ENCODE results near the gene SSH2. TPM values are rescaled to one million over a fixed set of nuclear protein-coding genes. Genes with fewer than 3 reads are reported as not detected.

The SSH2 gene
- total and polyA plus RNA-seq, 9 of the 15 experiments (the other 6 are each of a cell fraction or from before 2014, with no cell fraction given), result 3.9 to 16.1 (median 10.2) TPM

DNA sequence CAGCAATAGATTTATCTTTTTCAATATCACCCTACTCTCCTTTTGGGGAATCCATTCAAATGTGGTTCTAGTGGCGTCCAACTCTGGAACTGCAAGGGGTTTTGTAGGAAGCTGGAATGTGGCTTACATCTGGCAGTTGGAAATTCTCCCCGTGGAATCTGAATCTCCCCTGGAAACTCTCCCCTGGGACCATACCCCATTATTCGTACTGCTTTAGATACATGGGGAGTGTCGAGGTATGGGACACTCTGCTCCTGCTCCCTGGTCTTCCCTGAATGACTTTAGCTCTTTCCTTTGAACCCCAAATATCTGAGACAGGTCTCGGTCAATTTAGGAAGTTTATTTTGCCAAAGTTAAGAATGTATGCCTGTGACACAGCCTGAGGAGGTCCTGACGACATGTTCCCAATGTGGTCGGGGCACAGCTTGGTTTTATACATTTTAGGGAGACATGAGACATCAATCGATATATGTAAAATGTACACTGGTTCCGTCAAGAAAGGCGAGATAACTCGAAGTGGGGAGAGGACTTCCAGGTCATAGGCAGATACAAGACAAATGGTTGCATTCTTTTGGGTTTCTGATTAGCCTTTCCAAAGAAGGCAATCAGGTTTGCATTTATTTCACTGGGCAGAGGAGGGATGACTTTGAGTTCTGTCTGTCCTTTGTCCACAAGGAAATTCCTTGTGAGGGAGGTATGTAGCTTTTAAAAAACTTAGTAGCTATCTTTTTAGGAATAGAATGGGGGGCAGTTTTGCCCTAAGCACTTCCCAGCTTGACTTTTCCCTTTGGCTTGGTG lies 218.2 kb downstream of the SSH2 start:
- intact Hi-C loops (cut with micrococcal nuclease) (no loop called here), in situ Hi-C loops (cut with MboI) (no loop called here)
- H4K20me1 ChIP-seq (replicated peaks; ENCODE audit: control insufficient read depth, insufficient read depth, low read length), result no peaks in the 10 kb centered on the region
- WGBS (ENCODE audit: insufficient coverage, low coverage, missing lambda C conversion rate), result 33% methylated on average over 11 of the region's 11 CpGs
- no TSS peak for BruUV-seq (replicated peaks)
- H3K4me1 ChIP-seq (replicated peaks in 1 of 2; ENCODE audit: control insufficient read depth in 2 of 2, insufficient read depth in 2 of 2, low read length in 2 of 2), result peaks cover 9 to 44% of the 10 kb centered on the region in 2 experiments
- H3K36me3 ChIP-seq (ENCODE audit: control insufficient read depth, insufficient read depth, low read length), result no peaks in the 10 kb centered on the region
- H2AFZ ChIP-seq (ENCODE audit: low read depth, low read length), result peak overlapping the region; percentile 40
- no peak for DNase-seq (ENCODE audit: extremely low read depth in 1 of 4, low spot score in 3 of 4)
- no peaks in the 10 kb centered on the region for H3K9me3 ChIP-seq (replicated peaks; ENCODE audit: control insufficient read depth, insufficient read depth, low read depth, low read length)
- peak overlapping the region; percentile 25; the same call in 1 of the 3 replicates for H3K27ac ChIP-seq (ENCODE audit: extremely low read depth, low read depth, low read length)
- no peaks in the 10 kb centered on the region for H3K9me1 ChIP-seq (ENCODE audit: control insufficient read depth, insufficient read depth, low read length)
- ChIA-PET CTCF (ENCODE audit: low intra/inter-chr PET ratio) (no interaction called here), POLR2A (interaction anchor here (0.7 to 3.4 kb wide), 5 partner anchors 11 to 37 kb away, joined by 3 to 23 read pairs (median 3); no protein-coding TSS in a partner anchor)
- H3K4me2 ChIP-seq (ENCODE audit: insufficient read depth, low read length), result 0 out of 2 replicates have a peak overlapping the region, but pooled peaks have one; percentile 53
- FAIRE-seq, result no peak
- H3K4me3 ChIP-seq, result no peak overlapping the region
- H3K9ac ChIP-seq (ENCODE audit: insufficient read depth in 1 of 2, low read depth in 2 of 2, low read length in 2 of 2), result no peak overlapping the region; a peak in 1 of 4 replicates
- H3K27me3 ChIP-seq (ENCODE audit: control insufficient read depth in 2 of 2, insufficient read depth in 2 of 2, low read length in 2 of 2), result no peaks in the 10 kb centered on the region
- TF ChIP-seq, protein P1, sequence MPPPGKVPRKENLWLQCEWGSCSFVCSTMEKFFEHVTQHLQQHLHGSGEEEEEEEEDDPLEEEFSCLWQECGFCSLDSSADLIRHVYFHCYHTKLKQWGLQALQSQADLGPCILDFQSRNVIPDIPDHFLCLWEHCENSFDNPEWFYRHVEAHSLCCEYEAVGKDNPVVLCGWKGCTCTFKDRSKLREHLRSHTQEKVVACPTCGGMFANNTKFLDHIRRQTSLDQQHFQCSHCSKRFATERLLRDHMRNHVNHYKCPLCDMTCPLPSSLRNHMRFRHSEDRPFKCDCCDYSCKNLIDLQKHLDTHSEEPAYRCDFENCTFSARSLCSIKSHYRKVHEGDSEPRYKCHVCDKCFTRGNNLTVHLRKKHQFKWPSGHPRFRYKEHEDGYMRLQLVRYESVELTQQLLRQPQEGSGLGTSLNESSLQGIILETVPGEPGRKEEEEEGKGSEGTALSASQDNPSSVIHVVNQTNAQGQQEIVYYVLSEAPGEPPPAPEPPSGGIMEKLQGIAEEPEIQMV (tag; conservative IDR thresholded peaks at IDR 0.05; ENCODE audit: low read depth), result peak; percentile 82; the same call in 1 of the 2 replicates
- 0 out of 2 replicates have a peak, but pooled peaks have one; percentile 11 for TF ChIP-seq ZNF766 (CRISPR knock-in tag; conservative IDR thresholded peaks at IDR 0.05)
- no peak for TF ChIP-seq NFIX (CRISPR knock-in tag; IDR thresholded peaks at IDR 0.05; ENCODE audit: low read depth)
- ATAC-seq, result no peak
- H3K79me2 ChIP-seq (ENCODE audit: control insufficient read depth, insufficient read depth, low read length), result no peaks in the 10 kb centered on the region; the same call in 2 of the 3 replicates
